ENCODE results near the gene TOR1AIP1. TPM values are rescaled to one million over a fixed set of nuclear protein-coding genes. Genes with fewer than 3 reads are reported as not detected.

Gene TOR1AIP1
- total and polyA plus RNA-seq, 2 experiments from 2014 or later = 59.1 to 64.6 TPM

DNA sequence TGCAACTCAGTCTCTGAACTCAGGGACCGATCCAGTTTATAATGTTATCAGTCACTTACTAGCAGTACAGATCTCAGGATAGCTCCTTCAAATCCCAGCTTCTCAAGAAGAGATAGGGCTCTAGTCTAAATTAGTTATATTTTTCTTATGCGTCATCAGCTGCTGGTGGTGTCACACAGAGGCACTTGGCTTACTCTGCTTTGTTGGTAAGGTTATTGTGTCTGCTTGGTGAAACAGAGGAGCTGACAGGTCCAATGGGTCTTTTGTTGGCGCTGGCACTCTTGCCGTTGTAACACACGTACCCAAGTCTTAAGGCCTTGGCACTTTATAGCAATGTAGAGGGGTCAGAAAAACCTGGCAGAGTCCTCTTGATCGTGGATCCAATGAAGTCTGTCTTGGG lies 16.7 kb upstream of the TOR1AIP1 start:
- WGBS, 2 experiments (ENCODE audit: low coverage in 1 of 2, low lambda C conversion rate in 2 of 2, missing lambda C conversion rate in 2 of 2) = 83 to 90% methylated on average over 6 of the region's 6 CpGs
- no peak overlapping the region for H3K27ac ChIP-seq
- peaks cover 47% of the 10 kb centered on the region for H3K36me3 ChIP-seq (ENCODE audit: low read depth)
- no peaks in the 10 kb centered on the region for H3K9me3 ChIP-seq (ENCODE audit: low read depth)
- H3K27me3 ChIP-seq (replicated peaks; ENCODE audit: insufficient read depth) = no peaks in the 10 kb centered on the region
- no peak overlapping the region for H2AFZ ChIP-seq
- in situ Hi-C loops (cut with MboI) = no loop called here
- H3K4me3 ChIP-seq = no peak overlapping the region
- 0 out of 2 replicates have a peak, but pooled peaks cover 6% of the 10 kb centered on the region for H3K4me1 ChIP-seq (ENCODE audit: insufficient read depth)
- H3K9me2 ChIP-seq (ENCODE audit: insufficient read depth) = no peaks in the 10 kb centered on the region
- H3K9ac ChIP-seq = no peak overlapping the region
- no peak overlapping the region for H3K4me2 ChIP-seq (ENCODE audit: unreplicated experiment)
- no peak for DNase-seq
- TF ChIP-seq EZH2phosphoT487 (IDR thresholded peaks at IDR 0.05; ENCODE audit: insufficient read depth, low read depth) (no peak), EZH2 (IDR thresholded peaks at IDR 0.05; ENCODE audit: insufficient read depth, poor library complexity, severe bottlenecking) (no peak)
- H4K20me1 ChIP-seq (ENCODE audit: insufficient read depth) = no peaks in the 10 kb centered on the region
- H3K79me2 ChIP-seq (ENCODE audit: insufficient read depth) = peaks cover 99% of the 10 kb centered on the region
- H3F3A ChIP-seq (ENCODE audit: insufficient read depth) = no peaks in the 10 kb centered on the region; the same call in 1 of the 2 replicates

- DNase-seq = no peak
- Histone ChIP-seq H3K27ac (no peak overlapping the region), H3K4me3 (no peak overlapping the region), H3K4me1 (ENCODE audit: insufficient read depth) (0 out of 2 replicates have a peak, but pooled peaks cover 6% of the 10 kb centered on the region), H3K79me2 (ENCODE audit: insufficient read depth) (peaks cover 99% of the 10 kb centered on the region), H3F3A (ENCODE audit: insufficient read depth) (peaks cover 10% of the 10 kb centered on the region), H4K20me1 (ENCODE audit: insufficient read depth) (no peaks in the 10 kb centered on the region), H3K9me3 (ENCODE audit: low read depth) (no peaks in the 10 kb centered on the region), H3K9me2 (ENCODE audit: insufficient read depth) (no peaks in the 10 kb centered on the region), H3K36me3 (ENCODE audit: low read depth) (peaks cover 49% of the 10 kb centered on the region), H3K4me2 (ENCODE audit: unreplicated experiment) (no peak overlapping the region), H2AFZ (no peak overlapping the region), H3K27me3 (replicated peaks; ENCODE audit: insufficient read depth) (no peaks in the 10 kb centered on the region), H3K9ac (no peak overlapping the region)
- WGBS, 2 experiments (ENCODE audit: low coverage in 1 of 2, low lambda C conversion rate in 2 of 2, missing lambda C conversion rate in 2 of 2) = 92 to 93% methylated on average over 7 of the region's 7 CpGs
- in situ Hi-C loops (cut with MboI) = no loop called here
- no peak for TF ChIP-seq EZH2 (IDR thresholded peaks at IDR 0.05; ENCODE audit: insufficient read depth, poor library complexity, severe bottlenecking)
- TF ChIP-seq EZH2phosphoT487 (IDR thresholded peaks at IDR 0.05; ENCODE audit: insufficient read depth, low read depth) = no peak
Measured at GRCh38 chr1:179866616-179867015, 15.5 kb upstream of the TOR1AIP1 start.

GRCh38 chr1:179867493-179868330 lies 14.4 kb upstream of the TOR1AIP1 start:
- Histone ChIP-seq H3K27me3 (replicated peaks; ENCODE audit: insufficient read depth) (no peaks in the 10 kb centered on the region), H3K9ac (no peak overlapping the region), H2AFZ (no peak overlapping the region), H3K36me3 (ENCODE audit: low read depth) (peaks cover 40% of the 10 kb centered on the region; the same call in 1 of the 2 replicates), H3K4me2 (ENCODE audit: unreplicated experiment) (no peak overlapping the region), H3K4me1 (ENCODE audit: insufficient read depth) (0 out of 2 replicates have a peak, but pooled peaks cover 12% of the 10 kb centered on the region), H3F3A (ENCODE audit: insufficient read depth) (peaks cover 16% of the 10 kb centered on the region), H3K27ac (no peak overlapping the region), H3K79me2 (ENCODE audit: insufficient read depth) (peaks cover 99% of the 10 kb centered on the region), H3K4me3 (no peak overlapping the region), H3K9me3 (ENCODE audit: low read depth) (no peaks in the 10 kb centered on the region), H3K9me2 (ENCODE audit: insufficient read depth) (no peaks in the 10 kb centered on the region), H4K20me1 (ENCODE audit: insufficient read depth) (no peaks in the 10 kb centered on the region; the same call in 1 of the 2 replicates)
- 6 to 13% methylated on average over 1 of the region's 1 CpG for WGBS, 2 experiments (ENCODE audit: low coverage in 1 of 2, low lambda C conversion rate in 2 of 2, missing lambda C conversion rate in 2 of 2)
- peak; percentile 78 for DNase-seq
- in situ Hi-C loops (cut with MboI) = no loop called here
- no peak for TF ChIP-seq EZH2 (IDR thresholded peaks at IDR 0.05; ENCODE audit: insufficient read depth, poor library complexity, severe bottlenecking)
- TF ChIP-seq EZH2phosphoT487 (IDR thresholded peaks at IDR 0.05; ENCODE audit: insufficient read depth, low read depth) = no peak

- no peaks in the 10 kb centered on the region for H3K9me2 ChIP-seq (ENCODE audit: insufficient read depth)
- no peak overlapping the region for H2AFZ ChIP-seq
- H3K9ac ChIP-seq = no peak overlapping the region
- in situ Hi-C loops (cut with MboI) = no loop called here
- DNase-seq = no peak
- H3K4me3 ChIP-seq = no peak overlapping the region
- peaks cover 20% of the 10 kb centered on the region for H3K4me1 ChIP-seq (ENCODE audit: insufficient read depth)
- no peaks in the 10 kb centered on the region; the same call in 1 of the 2 replicates for H4K20me1 ChIP-seq (ENCODE audit: insufficient read depth)
- WGBS, 2 experiments (ENCODE audit: low coverage in 1 of 2, low lambda C conversion rate in 2 of 2, missing lambda C conversion rate in 2 of 2) = 100% methylated on average over 1 of the region's 1 CpG
- peaks cover 21% of the 10 kb centered on the region for H3F3A ChIP-seq (ENCODE audit: insufficient read depth)
- H3K79me2 ChIP-seq (ENCODE audit: insufficient read depth) = peaks cover 100% of the 10 kb centered on the region
- no peaks in the 10 kb centered on the region for H3K27me3 ChIP-seq (replicated peaks; ENCODE audit: insufficient read depth)
- peaks cover 44% of the 10 kb centered on the region for H3K36me3 ChIP-seq (ENCODE audit: low read depth)
- no peak for TF ChIP-seq EZH2 (IDR thresholded peaks at IDR 0.05; ENCODE audit: insufficient read depth, poor library complexity, severe bottlenecking)
- TF ChIP-seq EZH2phosphoT487 (IDR thresholded peaks at IDR 0.05; ENCODE audit: insufficient read depth, low read depth) = no peak
- H3K27ac ChIP-seq = no peak overlapping the region
- no peaks in the 10 kb centered on the region for H3K9me3 ChIP-seq (ENCODE audit: low read depth)
- no peak overlapping the region for H3K4me2 ChIP-seq (ENCODE audit: unreplicated experiment)
Measured at GRCh38 chr1:179870870-179871269, 11.2 kb upstream of the TOR1AIP1 start.
